Uterus (tissue), 2 donors: ENCODE measurements around the gene RFX8.

ENCODE experiments used
- POLR2A ChIP-seq, 2 donors: fragments of 450-650 bp; IDR thresholded peaks; one replicate each; pipeline ENCODE4 v1.6.1; 2016; ENCODE audit warnings: antibody characterized with exemption in 2 of 2, mild to moderate bottlenecking in 1 of 2, moderate library complexity in 1 of 2
- TF ChIP-seq, protein P1 (sequence below), 4 experiments: fragments of 200-600 bp in 2 of 4; fragments of 450-650 bp in 2 of 4; sonication (generic) in 2 of 4; IDR thresholded peaks; one replicate each; pipeline ENCODE4 v1.5.1; 2016 to 2019; ENCODE audit warnings: antibody characterized with exemption in 4 of 4, mild to moderate bottlenecking in 2 of 4, moderate library complexity in 1 of 4

- TF ChIP-seq, protein P1, sequence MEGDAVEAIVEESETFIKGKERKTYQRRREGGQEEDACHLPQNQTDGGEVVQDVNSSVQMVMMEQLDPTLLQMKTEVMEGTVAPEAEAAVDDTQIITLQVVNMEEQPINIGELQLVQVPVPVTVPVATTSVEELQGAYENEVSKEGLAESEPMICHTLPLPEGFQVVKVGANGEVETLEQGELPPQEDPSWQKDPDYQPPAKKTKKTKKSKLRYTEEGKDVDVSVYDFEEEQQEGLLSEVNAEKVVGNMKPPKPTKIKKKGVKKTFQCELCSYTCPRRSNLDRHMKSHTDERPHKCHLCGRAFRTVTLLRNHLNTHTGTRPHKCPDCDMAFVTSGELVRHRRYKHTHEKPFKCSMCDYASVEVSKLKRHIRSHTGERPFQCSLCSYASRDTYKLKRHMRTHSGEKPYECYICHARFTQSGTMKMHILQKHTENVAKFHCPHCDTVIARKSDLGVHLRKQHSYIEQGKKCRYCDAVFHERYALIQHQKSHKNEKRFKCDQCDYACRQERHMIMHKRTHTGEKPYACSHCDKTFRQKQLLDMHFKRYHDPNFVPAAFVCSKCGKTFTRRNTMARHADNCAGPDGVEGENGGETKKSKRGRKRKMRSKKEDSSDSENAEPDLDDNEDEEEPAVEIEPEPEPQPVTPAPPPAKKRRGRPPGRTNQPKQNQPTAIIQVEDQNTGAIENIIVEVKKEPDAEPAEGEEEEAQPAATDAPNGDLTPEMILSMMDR (IDR thresholded peaks at IDR 0.05) = no peak
- no peak for TF ChIP-seq POLR2A (IDR thresholded peaks at IDR 0.05)
These were observed 8.5 kb downstream of the RFX8 start for GRCh38 chr2:101466426-101466825.
